HG02571 (cell line): ENCODE results near the gene RYR2.
"Not testable (repeated sequence)": the region's sequence is repeated elsewhere in the genome, so short reads cannot be mapped to it uniquely, and the experiment has no call there.

Experiments used
- ATAC-seq: cut with Tn5 transposase; IDR thresholded peaks from one replicate; pipeline ENCODE4 v1.9.1; 2021; ENCODE audit warnings: mild to moderate bottlenecking, moderate library complexity; ENCODE audit not compliant: unreplicated experiment

The RYR2 gene

GRCh38 chr1:237071641-237072420 lies 29.8 kb downstream of the RYR2 start:
- ATAC-seq: no peak

- no peak for ATAC-seq
Measured at GRCh38 chr1:237074371-237075117, 32.6 kb downstream of the RYR2 start.

DNA sequence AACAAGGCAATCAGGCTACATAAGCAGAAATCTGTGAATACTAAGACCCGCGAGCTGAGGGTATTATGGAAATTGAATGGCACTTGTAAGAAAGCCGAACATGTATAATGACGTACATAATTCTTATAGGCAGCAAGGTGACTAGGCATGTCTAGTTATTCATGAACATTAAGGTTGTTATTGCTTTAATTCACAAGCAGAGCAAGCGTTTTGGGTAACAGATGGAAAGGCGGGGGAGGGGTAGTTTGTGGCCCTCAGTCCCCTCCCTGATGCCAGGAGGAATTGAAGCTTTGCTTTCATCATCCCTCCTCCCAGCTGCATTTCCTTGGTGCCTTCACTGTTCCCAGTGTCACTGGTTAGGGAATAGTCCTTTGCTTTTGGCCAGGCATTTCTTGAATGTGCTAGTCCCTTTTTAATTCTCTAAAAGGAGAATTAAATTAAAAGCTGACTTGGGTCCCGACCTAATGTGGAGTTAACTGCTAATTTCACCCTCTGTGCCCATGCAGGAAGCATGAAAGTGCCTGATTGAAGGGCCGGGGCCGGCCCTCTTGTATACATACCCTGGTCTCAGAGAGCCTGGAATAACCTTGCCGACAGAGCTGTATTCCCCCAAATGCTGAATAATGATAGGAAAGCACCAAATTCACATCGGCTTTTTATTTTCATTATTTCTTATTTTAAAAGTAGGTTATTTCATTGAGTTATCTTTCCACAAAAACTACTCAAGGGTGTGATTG lies 42.5 kb downstream of the RYR2 start:
- no peak for ATAC-seq

GRCh38 chr1:237091691-237092090 lies 49.7 kb downstream of the RYR2 start:
- ATAC-seq: no peak

DNA sequence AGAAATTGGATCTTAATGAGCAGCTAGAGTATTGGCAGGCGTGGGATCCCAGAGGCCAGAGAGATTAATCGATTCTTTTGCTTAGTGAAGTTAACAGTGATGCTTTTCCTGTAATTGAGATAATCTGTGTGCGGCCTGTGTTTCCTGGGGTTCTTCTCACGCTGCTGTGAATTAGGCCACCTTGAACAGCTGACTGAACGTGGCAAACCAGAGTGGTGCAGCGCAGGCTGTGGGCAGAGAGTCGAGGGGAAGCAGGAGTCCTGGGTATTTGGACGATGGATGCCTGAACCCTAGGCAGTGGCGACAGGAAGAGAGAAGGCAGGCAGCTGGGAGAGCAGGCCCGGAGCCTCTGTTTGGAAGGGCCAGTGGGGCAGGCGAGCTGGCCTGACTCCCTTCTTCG lies 51.7 kb downstream of the RYR2 start:
- no peak for ATAC-seq

GRCh38 chr1:237098541-237098940 lies 56.6 kb downstream of the RYR2 start:
- ATAC-seq: no peak

DNA sequence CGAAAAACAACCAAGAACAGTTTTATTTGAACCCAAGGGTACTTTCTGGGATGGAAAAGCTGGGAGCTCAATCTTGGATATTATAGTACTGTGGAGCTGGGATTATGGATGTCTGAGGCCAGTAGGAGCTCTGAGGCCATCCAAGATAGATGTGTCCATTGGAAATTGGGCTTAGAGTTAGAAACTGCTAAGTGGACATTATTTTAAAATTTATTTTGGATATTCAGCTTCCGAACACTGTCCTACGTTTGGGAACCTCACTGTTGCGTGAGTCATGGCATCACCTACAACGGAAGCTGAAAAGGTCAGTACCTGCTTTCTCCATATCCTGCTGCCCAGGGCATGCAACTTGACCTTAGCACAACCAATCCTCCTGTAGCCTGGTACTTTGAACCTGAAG lies 61.0 kb downstream of the RYR2 start:
- no peak for ATAC-seq

DNA sequence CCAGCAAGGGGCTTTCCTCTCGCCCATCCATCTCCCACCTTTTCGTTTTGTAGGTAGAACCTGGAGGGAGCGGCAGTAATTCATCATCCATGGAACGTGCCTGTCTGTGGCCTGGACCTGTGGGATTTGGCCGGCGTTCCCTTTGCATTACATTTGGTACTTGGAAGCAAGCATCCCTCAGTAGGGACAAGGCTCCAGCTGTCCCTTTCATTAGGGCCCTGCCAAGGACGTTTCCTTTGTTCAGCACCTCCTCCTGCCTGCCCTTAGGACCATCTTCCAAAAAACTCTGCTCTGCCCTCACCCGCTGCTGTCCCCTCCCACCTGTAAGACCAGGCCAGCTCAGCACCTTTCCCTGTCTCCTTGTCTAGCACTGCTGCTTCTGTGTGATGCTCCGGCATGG lies 62.1 kb downstream of the RYR2 start:
- ATAC-seq: no peak

GRCh38 chr1:237105826-237106225 lies 63.8 kb downstream of the RYR2 start:
- ATAC-seq: no peak

DNA sequence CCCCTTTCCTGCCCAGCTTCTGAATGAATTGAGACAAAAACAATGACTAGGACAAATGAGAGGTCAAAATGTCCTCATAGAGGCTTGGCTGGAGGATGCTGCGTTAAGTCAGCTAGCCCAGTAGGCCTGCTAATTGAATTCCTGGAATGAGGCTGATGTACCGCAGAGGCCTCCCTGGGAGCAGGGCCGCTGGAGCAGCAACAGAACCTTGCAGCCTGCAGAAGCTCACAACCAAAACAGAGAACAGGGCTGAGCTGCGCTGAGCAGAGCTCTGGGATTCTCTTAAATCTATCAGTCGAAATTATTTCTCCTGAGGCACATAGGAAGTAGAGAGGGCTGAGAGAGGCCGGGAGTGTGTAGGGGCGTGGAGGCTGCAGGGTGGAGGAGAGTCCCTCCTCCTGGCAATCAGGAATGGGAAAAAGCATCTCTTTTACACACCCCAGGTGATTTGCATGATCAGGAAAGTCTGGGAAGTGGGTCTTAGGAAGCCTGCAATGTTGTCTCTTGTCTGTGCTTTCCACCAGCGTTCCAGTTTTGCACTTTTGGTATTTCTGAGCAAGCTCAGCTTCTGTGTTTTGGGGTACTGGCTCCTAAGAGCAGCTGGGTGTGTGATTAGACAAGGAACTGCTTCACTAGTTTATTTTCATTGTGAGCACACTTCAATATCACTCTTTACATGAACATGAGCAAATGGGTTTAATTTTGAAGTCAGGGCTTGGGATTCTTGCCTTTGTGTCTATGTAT lies 66.5 kb downstream of the RYR2 start:
- ATAC-seq: no peak

- ATAC-seq: no peak
Measured at GRCh38 chr1:237111807-237112206, 69.8 kb downstream of the RYR2 start.

- ATAC-seq: no peak
Measured at GRCh38 chr1:237112663-237113062, 70.7 kb downstream of the RYR2 start.

DNA sequence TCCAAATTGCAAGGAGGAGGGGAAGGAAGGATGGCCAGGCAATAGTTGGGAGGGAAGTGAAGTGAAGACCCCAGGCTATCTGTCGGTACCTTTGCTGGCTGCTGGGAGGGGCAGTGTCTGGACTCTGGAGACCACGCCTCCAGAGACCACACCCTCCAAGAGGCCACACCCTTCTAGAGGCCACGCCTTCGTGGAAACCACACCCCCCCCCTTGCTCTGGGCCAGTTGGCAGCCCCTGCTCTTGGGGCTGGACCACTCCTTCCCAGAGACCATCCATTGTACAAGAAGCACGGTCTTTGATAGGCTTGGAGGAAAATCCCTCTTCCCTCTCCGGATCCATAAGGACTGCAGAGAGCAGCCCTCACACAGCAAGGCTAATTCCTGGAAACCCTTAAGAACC lies 73.1 kb downstream of the RYR2 start:
- no peak for ATAC-seq

DNA sequence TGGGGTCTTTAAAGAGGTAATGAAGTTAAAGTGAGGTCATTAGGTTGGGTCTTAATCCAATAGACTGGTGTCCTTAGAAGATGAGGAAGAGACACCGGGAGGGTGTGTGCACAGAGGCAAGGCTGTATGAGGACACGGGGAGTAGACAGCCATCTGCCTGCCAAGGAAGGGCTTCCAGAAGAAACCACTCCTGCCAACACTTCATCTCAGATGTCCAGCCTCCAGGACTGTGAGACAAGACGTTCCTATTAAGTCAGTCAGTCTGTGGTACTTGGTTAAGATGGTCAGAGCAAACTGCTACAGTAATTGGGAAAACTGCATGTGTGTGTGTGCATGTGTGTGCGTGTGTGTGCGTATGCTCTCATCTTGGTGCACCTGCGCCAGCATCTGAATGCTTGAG lies 77.1 kb downstream of the RYR2 start:
- no peak for ATAC-seq

DNA sequence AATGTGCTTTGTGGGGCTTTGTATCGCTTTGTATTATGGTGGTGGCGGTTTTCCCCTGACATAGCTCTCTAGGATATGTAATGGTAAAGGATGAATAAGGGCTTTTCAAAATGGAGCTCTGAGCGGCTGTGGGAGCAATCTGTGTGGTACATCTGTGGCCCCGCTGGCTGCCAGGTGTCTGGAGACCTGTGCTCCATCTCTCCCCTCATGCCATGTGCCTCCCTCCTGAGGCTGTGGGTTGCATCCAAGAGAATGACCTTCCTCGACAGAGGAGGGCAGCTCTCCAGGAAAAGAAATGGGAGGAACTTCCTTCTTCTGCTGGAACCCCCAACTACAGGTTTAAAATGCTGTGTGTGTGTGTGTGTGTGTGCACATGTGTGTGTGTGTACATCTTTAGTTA lies 78.7 kb downstream of the RYR2 start:
- ATAC-seq: no peak

- ATAC-seq: no peak
Measured at GRCh38 chr1:237124856-237125462, 83.0 kb downstream of the RYR2 start.

DNA sequence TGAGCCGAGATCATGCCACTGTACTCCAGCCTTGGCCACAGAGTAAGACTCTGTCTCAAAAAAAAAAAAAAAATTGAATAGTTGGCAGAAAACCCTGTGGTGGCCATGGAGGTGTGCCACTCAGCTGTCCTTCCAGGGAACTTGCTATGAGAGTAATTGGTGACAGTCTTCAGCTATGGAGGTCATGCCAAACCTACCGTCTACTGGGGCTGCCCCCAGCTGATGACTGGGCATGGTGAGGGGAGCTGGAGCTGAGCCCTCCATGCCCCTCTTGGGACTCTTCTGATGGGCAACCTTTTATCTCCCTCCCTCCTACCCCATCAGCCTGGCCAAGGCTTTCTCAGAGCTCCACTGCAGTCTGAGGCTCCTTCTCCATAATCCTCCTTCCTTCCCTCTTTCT lies 84.2 kb downstream of the RYR2 start:
- ATAC-seq: no peak

- not testable (repeated sequence) for ATAC-seq
Measured at GRCh38 chr1:237127301-237127700, 85.3 kb downstream of the RYR2 start.

DNA sequence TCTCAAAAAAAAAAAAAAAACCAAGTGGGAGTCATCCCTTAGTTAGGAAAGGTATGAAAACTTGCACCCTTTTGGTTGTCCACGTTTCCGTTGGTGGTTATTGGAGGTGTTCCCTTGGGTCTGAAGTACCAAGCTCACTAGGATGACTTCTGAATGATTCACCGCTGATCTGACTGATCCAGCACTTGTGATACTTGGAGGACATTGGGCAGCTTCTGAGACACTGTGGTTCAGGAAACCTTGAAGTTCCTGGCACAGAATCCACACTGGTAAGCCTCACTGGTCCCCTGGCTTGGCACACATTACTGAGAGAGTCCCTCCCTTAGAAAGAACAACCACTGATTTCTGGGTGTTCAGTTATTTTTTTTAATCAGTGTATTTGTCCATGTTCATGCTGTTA lies 91.9 kb downstream of the RYR2 start:
- ATAC-seq: no peak

- no peak for ATAC-seq
Measured at GRCh38 chr1:237134929-237135328, 92.9 kb downstream of the RYR2 start.

- ATAC-seq: no peak
Measured at GRCh38 chr1:237138551-237138950, 96.6 kb downstream of the RYR2 start.
